ENCODE measurements around the gene POLD2. TPM values are rescaled to one million over a fixed set of nuclear protein-coding genes. Genes with fewer than 3 reads are reported as not detected.

Gene POLD2
- total and polyA plus RNA-seq, 2 of the 13 experiments (the other 11 are each of a cell fraction or from before 2014, with no cell fraction given) = 87.6 to 95.1 TPM

DNA sequence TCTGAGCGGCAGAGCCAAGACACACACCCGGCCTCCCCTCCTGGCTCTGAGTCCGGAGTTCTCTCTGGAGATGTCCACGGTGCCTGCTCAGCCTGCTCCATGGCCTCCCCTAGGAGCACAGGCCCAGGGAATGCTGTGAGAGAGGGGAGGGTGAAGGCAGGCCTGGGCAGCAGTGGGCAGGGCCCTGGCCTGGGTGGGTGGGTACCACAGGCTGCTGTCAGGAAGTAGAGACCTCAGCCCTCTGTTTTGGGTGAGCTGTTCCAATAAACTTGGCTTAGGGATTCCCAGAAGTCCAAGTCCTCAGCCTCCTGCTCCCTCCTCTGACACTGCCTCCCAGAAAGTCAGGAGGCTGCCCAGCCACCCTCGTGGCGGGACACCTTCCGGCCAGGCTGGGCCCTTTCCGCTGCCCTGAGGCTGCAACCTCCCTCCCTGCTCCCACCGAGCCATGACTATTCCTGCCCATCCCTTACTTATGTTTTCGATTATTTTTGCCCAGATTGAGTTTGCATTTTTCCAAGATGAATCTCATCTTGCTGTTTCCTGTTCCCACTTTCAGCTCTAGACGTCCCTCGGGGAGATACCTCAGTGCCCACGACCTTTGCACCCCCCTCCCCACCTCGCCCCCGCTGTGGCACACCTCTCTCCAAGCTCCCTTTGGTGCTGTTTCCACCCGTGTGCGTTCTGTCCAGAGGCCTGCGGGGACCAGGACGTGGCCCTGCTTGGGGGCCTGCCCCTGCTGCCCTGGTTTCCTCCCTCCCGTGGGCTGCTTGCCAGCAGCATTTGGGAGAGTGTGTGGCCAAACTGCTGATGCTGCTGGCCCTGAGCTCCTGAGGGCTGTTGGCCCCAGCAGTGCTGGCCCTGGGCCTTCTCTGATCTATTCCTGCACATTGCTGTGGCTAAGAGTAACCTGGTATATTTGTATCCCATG lies 35.2 kb downstream of the POLD2 start (continued):
- TF ChIP-seq, protein P1, sequence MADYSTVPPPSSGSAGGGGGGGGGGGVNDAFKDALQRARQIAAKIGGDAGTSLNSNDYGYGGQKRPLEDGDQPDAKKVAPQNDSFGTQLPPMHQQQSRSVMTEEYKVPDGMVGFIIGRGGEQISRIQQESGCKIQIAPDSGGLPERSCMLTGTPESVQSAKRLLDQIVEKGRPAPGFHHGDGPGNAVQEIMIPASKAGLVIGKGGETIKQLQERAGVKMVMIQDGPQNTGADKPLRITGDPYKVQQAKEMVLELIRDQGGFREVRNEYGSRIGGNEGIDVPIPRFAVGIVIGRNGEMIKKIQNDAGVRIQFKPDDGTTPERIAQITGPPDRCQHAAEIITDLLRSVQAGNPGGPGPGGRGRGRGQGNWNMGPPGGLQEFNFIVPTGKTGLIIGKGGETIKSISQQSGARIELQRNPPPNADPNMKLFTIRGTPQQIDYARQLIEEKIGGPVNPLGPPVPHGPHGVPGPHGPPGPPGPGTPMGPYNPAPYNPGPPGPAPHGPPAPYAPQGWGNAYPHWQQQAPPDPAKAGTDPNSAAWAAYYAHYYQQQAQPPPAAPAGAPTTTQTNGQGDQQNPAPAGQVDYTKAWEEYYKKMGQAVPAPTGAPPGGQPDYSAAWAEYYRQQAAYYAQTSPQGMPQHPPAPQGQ (CRISPR knock-in tag; IDR thresholded peaks at IDR 0.05; ENCODE audit: borderline replicate concordance) = no peak
- TF ChIP-seq HMG20B (CRISPR knock-in tag; conservative IDR thresholded peaks at IDR 0.05) (no peak), MAFF (IDR thresholded peaks at IDR 0.05; ENCODE audit: low read depth, low read length) (no peak), ATRX (CRISPR knock-in tag; IDR thresholded peaks at IDR 0.05; ENCODE audit: borderline replicate concordance) (no peak), TARDBP (CRISPR knock-in tag; IDR thresholded peaks at IDR 0.05) (no peak), ZNF577 (CRISPR knock-in tag; IDR thresholded peaks at IDR 0.05; ENCODE audit: borderline replicate concordance, low read depth) (no peak), PAF1 (CRISPR knock-in tag; IDR thresholded peaks at IDR 0.05) (no peak), RARA (CRISPR knock-in tag; IDR thresholded peaks at IDR 0.05) (0 out of 2 replicates have a peak, but pooled peaks have one; percentile 15), ZNF335 (CRISPR knock-in tag; IDR thresholded peaks at IDR 0.05) (no peak), NFIB (CRISPR knock-in tag; IDR thresholded peaks at IDR 0.05; ENCODE audit: borderline replicate concordance) (no peak), ZNF225 (CRISPR knock-in tag; IDR thresholded peaks at IDR 0.05) (peak; percentile 36; the same call in 1 of the 2 replicates), ZNF235 (CRISPR knock-in tag; IDR thresholded peaks at IDR 0.05; ENCODE audit: borderline replicate concordance) (no peak), ZNF331 (CRISPR knock-in tag; IDR thresholded peaks at IDR 0.05) (peak; percentile 60; the same call in 1 of the 2 replicates), ZNF44 (CRISPR knock-in tag; IDR thresholded peaks at IDR 0.05) (no peak), ZFYVE20 (CRISPR knock-in tag; IDR thresholded peaks at IDR 0.05; ENCODE audit: borderline replicate concordance, low read depth) (no peak), ZNF263 (CRISPR knock-in tag; IDR thresholded peaks at IDR 0.05) (0 out of 2 replicates have a peak, but pooled peaks have one; percentile 27), ARNTL (CRISPR knock-in tag; IDR thresholded peaks at IDR 0.05) (no peak), TP53 (CRISPR knock-in tag; conservative IDR thresholded peaks at IDR 0.05) (no peak), ARNT (IDR thresholded peaks at IDR 0.05) (no peak), ZNF776 (CRISPR knock-in tag; IDR thresholded peaks at IDR 0.05) (peak; percentile 25; the same call in 1 of the 2 replicates)
- TF ChIP-seq, protein P2, sequence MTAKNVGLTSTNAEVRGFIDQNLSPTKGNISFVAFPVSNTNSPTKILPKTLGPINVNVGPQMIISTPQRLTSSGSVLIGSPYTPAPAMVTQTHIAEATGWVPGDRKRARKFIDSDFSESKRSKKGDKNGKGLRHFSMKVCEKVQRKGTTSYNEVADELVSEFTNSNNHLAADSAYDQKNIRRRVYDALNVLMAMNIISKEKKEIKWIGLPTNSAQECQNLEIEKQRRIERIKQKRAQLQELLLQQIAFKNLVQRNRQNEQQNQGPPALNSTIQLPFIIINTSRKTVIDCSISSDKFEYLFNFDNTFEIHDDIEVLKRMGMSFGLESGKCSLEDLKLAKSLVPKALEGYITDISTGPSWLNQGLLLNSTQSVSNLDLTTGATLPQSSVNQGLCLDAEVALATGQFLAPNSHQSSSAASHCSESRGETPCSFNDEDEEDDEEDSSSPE (CRISPR knock-in tag; IDR thresholded peaks at IDR 0.05) = no peak
- TF ChIP-seq, protein P3, sequence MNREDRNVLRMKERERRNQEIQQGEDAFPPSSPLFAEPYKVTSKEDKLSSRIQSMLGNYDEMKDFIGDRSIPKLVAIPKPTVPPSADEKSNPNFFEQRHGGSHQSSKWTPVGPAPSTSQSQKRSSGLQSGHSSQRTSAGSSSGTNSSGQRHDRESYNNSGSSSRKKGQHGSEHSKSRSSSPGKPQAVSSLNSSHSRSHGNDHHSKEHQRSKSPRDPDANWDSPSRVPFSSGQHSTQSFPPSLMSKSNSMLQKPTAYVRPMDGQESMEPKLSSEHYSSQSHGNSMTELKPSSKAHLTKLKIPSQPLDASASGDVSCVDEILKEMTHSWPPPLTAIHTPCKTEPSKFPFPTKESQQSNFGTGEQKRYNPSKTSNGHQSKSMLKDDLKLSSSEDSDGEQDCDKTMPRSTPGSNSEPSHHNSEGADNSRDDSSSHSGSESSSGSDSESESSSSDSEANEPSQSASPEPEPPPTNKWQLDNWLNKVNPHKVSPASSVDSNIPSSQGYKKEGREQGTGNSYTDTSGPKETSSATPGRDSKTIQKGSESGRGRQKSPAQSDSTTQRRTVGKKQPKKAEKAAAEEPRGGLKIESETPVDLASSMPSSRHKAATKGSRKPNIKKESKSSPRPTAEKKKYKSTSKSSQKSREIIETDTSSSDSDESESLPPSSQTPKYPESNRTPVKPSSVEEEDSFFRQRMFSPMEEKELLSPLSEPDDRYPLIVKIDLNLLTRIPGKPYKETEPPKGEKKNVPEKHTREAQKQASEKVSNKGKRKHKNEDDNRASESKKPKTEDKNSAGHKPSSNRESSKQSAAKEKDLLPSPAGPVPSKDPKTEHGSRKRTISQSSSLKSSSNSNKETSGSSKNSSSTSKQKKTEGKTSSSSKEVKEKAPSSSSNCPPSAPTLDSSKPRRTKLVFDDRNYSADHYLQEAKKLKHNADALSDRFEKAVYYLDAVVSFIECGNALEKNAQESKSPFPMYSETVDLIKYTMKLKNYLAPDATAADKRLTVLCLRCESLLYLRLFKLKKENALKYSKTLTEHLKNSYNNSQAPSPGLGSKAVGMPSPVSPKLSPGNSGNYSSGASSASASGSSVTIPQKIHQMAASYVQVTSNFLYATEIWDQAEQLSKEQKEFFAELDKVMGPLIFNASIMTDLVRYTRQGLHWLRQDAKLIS (CRISPR knock-in tag; IDR thresholded peaks at IDR 0.05) = no peak
- TF ChIP-seq, protein P4, sequence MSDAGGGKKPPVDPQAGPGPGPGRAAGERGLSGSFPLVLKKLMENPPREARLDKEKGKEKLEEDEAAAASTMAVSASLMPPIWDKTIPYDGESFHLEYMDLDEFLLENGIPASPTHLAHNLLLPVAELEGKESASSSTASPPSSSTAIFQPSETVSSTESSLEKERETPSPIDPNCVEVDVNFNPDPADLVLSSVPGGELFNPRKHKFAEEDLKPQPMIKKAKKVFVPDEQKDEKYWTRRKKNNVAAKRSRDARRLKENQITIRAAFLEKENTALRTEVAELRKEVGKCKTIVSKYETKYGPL (CRISPR knock-in tag; IDR thresholded peaks at IDR 0.05) = no peak
